K562 (cell line): ENCODE data around the gene NDUFV2. TPM values are rescaled to one million over a fixed set of nuclear protein-coding genes. Genes with fewer than 3 reads are reported as not detected.

Experiments used
- CEBPB ChIP-seq: fragments of 450-650 bp; IDR thresholded peaks from 2 replicates; pipeline ENCODE4 v1.6.1; 2016; ENCODE audit warnings: missing genetic modification characterization, missing compliant biosample characterization
- EGR1 ChIP-seq: fragments of 450-650 bp; conservative IDR thresholded peaks from 2 replicates; pipeline ENCODE4 v1.6.1; 2017; ENCODE audit warnings: mild to moderate bottlenecking
- ELK3 ChIP-seq: fragments of 450-650 bp; formaldehyde crosslinking; IDR thresholded peaks from 2 replicates; pipeline ENCODE4 v1.4.0; 2020; ENCODE audit warnings: mild to moderate bottlenecking
- ESRRB ChIP-seq: fragments of 250-450 bp; sonication (Bioruptor Pico); IDR thresholded peaks from 2 replicates; pipeline ENCODE4 v1.5.0; 2020; ENCODE audit warnings: mild to moderate bottlenecking, moderate library complexity, borderline replicate concordance
- FOXA3 ChIP-seq, 2 experiments: fragments of 450-650 bp in 1 of 2; sonication (generic) in 1 of 2; formaldehyde crosslinking; IDR thresholded peaks in 1 of 2; conservative IDR thresholded peaks in 1 of 2; 2 replicates each; pipeline versions ENCODE4 v1.4.0 to v1.8.0; 2020 to 2022; ENCODE audit warnings: mild to moderate bottlenecking in 2 of 2, missing genetic modification reagents in 1 of 2
- HOXB6 ChIP-seq: fragments of 250-450 bp; sonication (Bioruptor Pico); IDR thresholded peaks from 2 replicates; pipeline ENCODE4 v1.5.1; 2022; ENCODE audit warnings: mild to moderate bottlenecking, borderline replicate concordance
- KHSRP ChIP-seq: fragments of 450-650 bp; IDR thresholded peaks from 2 replicates; pipeline ENCODE4 v1.6.1; 2017
- MTA2 ChIP-seq: fragments of 450-650 bp; IDR thresholded peaks from 2 replicates; pipeline ENCODE4 v1.6.1; 2016; ENCODE audit warnings: low read depth
- NCOA2 ChIP-seq, 2 experiments: fragments of 450-650 bp; IDR thresholded peaks; 2 replicates each; pipeline ENCODE4 v1.6.1; 2018; ENCODE audit warnings: mild to moderate bottlenecking in 2 of 2, moderate library complexity in 1 of 2; ENCODE audit not compliant: partially characterized antibody in 2 of 2
- NFATC3 ChIP-seq: fragments of 450-650 bp; IDR thresholded peaks from 2 replicates; pipeline ENCODE4 v1.6.1; 2017; ENCODE audit warnings: mild to moderate bottlenecking
- NR2C1 ChIP-seq, 2 experiments: fragments of 450-650 bp; IDR thresholded peaks; 2 replicates each; pipeline ENCODE4 v1.6.1; 2017; ENCODE audit warnings: mild to moderate bottlenecking in 2 of 2, antibody characterized with exemption in 1 of 2, inconsistent platforms in 1 of 2, missing compliant biosample characterization in 1 of 2, missing genetic modification characterization in 1 of 2
- NR3C1 ChIP-seq: sonication (generic); formaldehyde crosslinking; IDR thresholded peaks from 2 replicates; pipeline ENCODE4 v1.8.1; 2022; ENCODE audit warnings: missing genetic modification reagents
- PCBP1 ChIP-seq: fragments of 200-400 bp; formaldehyde crosslinking; IDR thresholded peaks from 2 replicates; pipeline ENCODE4 v1.6.1; 2018; ENCODE audit warnings: mild to moderate bottlenecking, low read depth, low read length; ENCODE audit not compliant: poor library complexity, severe bottlenecking
- PML ChIP-seq: IDR thresholded peaks from 2 replicates; pipeline ENCODE4 v1.6.1; 2012; ENCODE audit warnings: low read length, inconsistent platforms
- PPARD ChIP-seq: fragments of 250-450 bp; sonication (Bioruptor Pico); IDR thresholded peaks from 2 replicates; pipeline ENCODE4 v1.8.0; 2022; ENCODE audit warnings: inconsistent platforms, mild to moderate bottlenecking, moderate library complexity
- SIN3A ChIP-seq, 2 experiments: fragments of 150-350 bp in 1 of 2; IDR thresholded peaks; 2 replicates each; pipeline ENCODE4 v1.6.1; 2011 to 2016; ENCODE audit warnings: borderline replicate concordance in 2 of 2, low read depth in 2 of 2, low read length in 2 of 2, mild to moderate bottlenecking in 2 of 2, moderate library complexity in 2 of 2; ENCODE audit not compliant: control insufficient read depth in 1 of 2
- TRIM28 ChIP-seq: fragments of 450-650 bp; IDR thresholded peaks from 2 replicates; pipeline ENCODE4 v1.6.1; 2017
- U2AF2 ChIP-seq: fragments of 200-400 bp; formaldehyde crosslinking; optimal IDR thresholded peaks from 2 replicates; pipeline ENCODE3; 2017; ENCODE audit warnings: low read depth, mild to moderate bottlenecking, low read length
- YY1 ChIP-seq, 3 experiments: IDR thresholded peaks; 2 replicates each; pipeline ENCODE4 v1.6.1; 2011; ENCODE audit warnings: low read length in 2 of 3, mild to moderate bottlenecking in 2 of 3, moderate library complexity in 2 of 3, borderline replicate concordance in 1 of 3, control low read depth in 1 of 3, low read depth in 1 of 3; ENCODE audit not compliant: insufficient read depth in 3 of 3, insufficient replicate concordance in 2 of 3, control insufficient read depth in 1 of 3, insufficient read length in 1 of 3; ENCODE audit errors: extremely low read depth in 1 of 3
- ZBTB17 ChIP-seq: fragments of 450-650 bp; formaldehyde crosslinking; IDR thresholded peaks from 2 replicates; pipeline ENCODE4 v1.4.0; 2020; ENCODE audit warnings: mild to moderate bottlenecking
- ZNF282 ChIP-seq: sonication (generic); formaldehyde crosslinking; IDR thresholded peaks from 2 replicates; pipeline ENCODE4 v1.8.1; 2023; ENCODE audit warnings: missing genetic modification reagents
- ZNF707 ChIP-seq: fragments of 250-450 bp; sonication (Bioruptor Pico); conservative IDR thresholded peaks from 2 replicates; pipeline ENCODE4 v1.8.0; 2022; ENCODE audit warnings: inconsistent platforms, mild to moderate bottlenecking, moderate library complexity
- polyA plus RNA-seq, 8 experiments: library from polyadenylated mRNA; depleted of rRNA in 4 of 8; stranded (reverse) in 5 of 8; unstranded in 3 of 8; fragments of >200 nt; fragmentation: Nextera tagmentation in 2 of 8; fragmentation: Illumina TruSeq in 1 of 8; extraction: Ambion mirVana in 2 of 8; extraction: Trizol in 1 of 8; gene quantifications; 2 replicates each; pipeline versions ENCODE4 v1.2.1 to v1.2.3, GENCODE V29; 2011 to 2014; ENCODE audit warnings: inconsistent platforms in 1 of 8, missing spikeins in 1 of 8
- total RNA-seq, 7 experiments: library from RNA; depleted of rRNA in 6 of 7; stranded (reverse); fragments of >200 nt in 6 of 7; fragmentation: Illumina TruSeq in 2 of 7; extraction: Trizol in 2 of 7; gene quantifications; 2 replicates each; pipeline versions ENCODE4 v1.2.1 to v1.2.3, GENCODE V29; 2011 to 2021; ENCODE audit warnings: low replicate concordance in 1 of 7
- TF ChIP-seq, protein P1 (sequence below): fragments of 250-450 bp; sonication (Bioruptor Pico); IDR thresholded peaks from 2 replicates; pipeline ENCODE4 v1.8.0; 2021; ENCODE audit warnings: moderate library complexity, mild to moderate bottlenecking, inconsistent platforms
- TF ChIP-seq, protein P2 (sequence below): sonication (generic); formaldehyde crosslinking; IDR thresholded peaks from 2 replicates; pipeline ENCODE4 v1.8.1; 2022; ENCODE audit warnings: missing genetic modification reagents

NDUFV2 gene
- total and polyA plus RNA-seq, 9 of the 15 experiments (the other 6 are each of a cell fraction or from before 2014, with no cell fraction given), result 213 to 550 (median 384) TPM

- TF ChIP-seq, protein P1, sequence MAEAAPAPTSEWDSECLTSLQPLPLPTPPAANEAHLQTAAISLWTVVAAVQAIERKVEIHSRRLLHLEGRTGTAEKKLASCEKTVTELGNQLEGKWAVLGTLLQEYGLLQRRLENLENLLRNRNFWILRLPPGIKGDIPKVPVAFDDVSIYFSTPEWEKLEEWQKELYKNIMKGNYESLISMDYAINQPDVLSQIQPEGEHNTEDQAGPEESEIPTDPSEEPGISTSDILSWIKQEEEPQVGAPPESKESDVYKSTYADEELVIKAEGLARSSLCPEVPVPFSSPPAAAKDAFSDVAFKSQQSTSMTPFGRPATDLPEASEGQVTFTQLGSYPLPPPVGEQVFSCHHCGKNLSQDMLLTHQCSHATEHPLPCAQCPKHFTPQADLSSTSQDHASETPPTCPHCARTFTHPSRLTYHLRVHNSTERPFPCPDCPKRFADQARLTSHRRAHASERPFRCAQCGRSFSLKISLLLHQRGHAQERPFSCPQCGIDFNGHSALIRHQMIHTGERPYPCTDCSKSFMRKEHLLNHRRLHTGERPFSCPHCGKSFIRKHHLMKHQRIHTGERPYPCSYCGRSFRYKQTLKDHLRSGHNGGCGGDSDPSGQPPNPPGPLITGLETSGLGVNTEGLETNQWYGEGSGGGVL, result no peak
- TF ChIP-seq FOXA3 (CRISPR knock-in tag; conservative IDR thresholded peaks at IDR 0.05 in 1 of 2, IDR thresholded peaks at IDR 0.05 in 1 of 2) (no peak; a peak in 1 of 4 replicates), PCBP1 (no peak), PPARD (CRISPR knock-in tag) (no peak), YY1 (IDR thresholded peaks at IDR 0.05; ENCODE audit: borderline replicate concordance in 1 of 3, control insufficient read depth in 1 of 3, extremely low read depth in 1 of 3, insufficient read depth in 3 of 3, insufficient read length in 1 of 3, insufficient replicate concordance in 2 of 3, low read depth in 1 of 3, low read length in 2 of 3) (peak; percentile 21 to 86 (median 79)), NR3C1 (CRISPR knock-in tag) (no peak), U2AF2 (no peak), ZBTB17 (no peak), CEBPB (no peak), ESRRB (no peak), KHSRP (no peak), ZNF707 (CRISPR knock-in tag) (no peak), NFATC3 (no peak), ZNF282 (CRISPR knock-in tag) (no peak), NCOA2 (IDR thresholded peaks at IDR 0.05; ENCODE audit: partially characterized antibody in 2 of 2) (no peak), SIN3A (IDR thresholded peaks at IDR 0.05; ENCODE audit: borderline replicate concordance in 2 of 2, control insufficient read depth in 1 of 2, low read depth in 2 of 2, low read length in 2 of 2) (peak; percentile 78 to 79; a peak in 2 of 4 replicates), PML (no peak), MTA2 (no peak), HOXB6 (CRISPR knock-in tag) (no peak), ELK3 (CRISPR knock-in tag) (no peak), EGR1 (no peak), TRIM28 (no peak), NR2C1 (IDR thresholded peaks at IDR 0.05) (no peak), NR2C1 (tag; IDR thresholded peaks at IDR 0.05) (no peak)
- TF ChIP-seq, protein P2, sequence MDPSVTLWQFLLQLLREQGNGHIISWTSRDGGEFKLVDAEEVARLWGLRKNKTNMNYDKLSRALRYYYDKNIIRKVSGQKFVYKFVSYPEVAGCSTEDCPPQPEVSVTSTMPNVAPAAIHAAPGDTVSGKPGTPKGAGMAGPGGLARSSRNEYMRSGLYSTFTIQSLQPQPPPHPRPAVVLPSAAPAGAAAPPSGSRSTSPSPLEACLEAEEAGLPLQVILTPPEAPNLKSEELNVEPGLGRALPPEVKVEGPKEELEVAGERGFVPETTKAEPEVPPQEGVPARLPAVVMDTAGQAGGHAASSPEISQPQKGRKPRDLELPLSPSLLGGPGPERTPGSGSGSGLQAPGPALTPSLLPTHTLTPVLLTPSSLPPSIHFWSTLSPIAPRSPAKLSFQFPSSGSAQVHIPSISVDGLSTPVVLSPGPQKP (CRISPR knock-in tag), result no peak
Observed at GRCh38 chr18:9137168-9138066, 34.9 kb downstream of the NDUFV2 start (continued).
